Mesendoderm (in vitro differentiated cells): ENCODE measurements around the gene PRDM13.

ENCODE experiments used
- DNase-seq: peaks from one replicate; pipeline ENCODE4 v3.0.0; 2013
- H2AK5ac ChIP-seq: 2 replicates; pipeline ENCODE4 v1.6.1; 2013; ENCODE audit warnings: low read length, inconsistent platforms
- H2BK120ac ChIP-seq: 2 replicates; pipeline ENCODE4 v1.6.1; 2013; ENCODE audit warnings: low read depth, mild to moderate bottlenecking, low read length, moderate library complexity, mixed read lengths
- H2BK15ac ChIP-seq: replicated peaks from 2 replicates; pipeline ENCODE4 v1.6.1; 2013; ENCODE audit warnings: low read depth, mild to moderate bottlenecking, moderate library complexity
- H2BK5ac ChIP-seq: 2 replicates; pipeline ENCODE4 v1.6.1; 2013; ENCODE audit warnings: low read length, inconsistent platforms
- H3K18ac ChIP-seq: 2 replicates; pipeline ENCODE4 v1.6.1; 2013; ENCODE audit warnings: mild to moderate bottlenecking, low read length, mixed read lengths
- H3K23ac ChIP-seq: one replicate; pipeline ENCODE4 v1.6.1; 2013; ENCODE audit warnings: low read length
- H3K27ac ChIP-seq: 2 replicates; pipeline ENCODE4 v1.5.1; 2013; ENCODE audit warnings: low read depth, mild to moderate bottlenecking, inconsistent platforms, low read length, moderate library complexity
- H3K27me3 ChIP-seq: 2 replicates; pipeline ENCODE4 v1.6.1; 2013; ENCODE audit warnings: low read length, control low read depth, mild to moderate bottlenecking, inconsistent platforms; ENCODE audit not compliant: insufficient read depth, poor library complexity
- H3K36me3 ChIP-seq: 2 replicates; pipeline ENCODE4 v1.6.1; 2013; ENCODE audit warnings: low read length, inconsistent platforms; ENCODE audit not compliant: control insufficient read depth, insufficient read depth
- H3K4ac ChIP-seq: one replicate; pipeline ENCODE4 v1.6.1; 2013; ENCODE audit warnings: low read depth, mild to moderate bottlenecking, low read length, moderate library complexity
- H3K4me1 ChIP-seq: 2 replicates; pipeline ENCODE4 v1.6.1; 2013; ENCODE audit warnings: low read depth, low read length, inconsistent platforms; ENCODE audit not compliant: control insufficient read depth
- H3K4me2 ChIP-seq: 2 replicates; pipeline ENCODE4 v1.6.1; 2013; ENCODE audit warnings: low read length
- H3K4me3 ChIP-seq: 2 replicates; pipeline ENCODE4 v1.5.1; 2013; ENCODE audit warnings: mild to moderate bottlenecking, low read length
- H3K56ac ChIP-seq: one replicate; pipeline ENCODE4 v1.6.1; 2013; ENCODE audit warnings: low read length
- H3K79me1 ChIP-seq: 2 replicates; pipeline ENCODE4 v1.6.1; 2013; ENCODE audit warnings: low read length, inconsistent platforms
- H3K79me2 ChIP-seq: 2 replicates; pipeline ENCODE4 v1.6.1; 2013; ENCODE audit warnings: mild to moderate bottlenecking, low read length; ENCODE audit not compliant: control insufficient read depth, insufficient read depth
- H3K9ac ChIP-seq: 2 replicates; pipeline ENCODE4 v1.6.1; 2013; ENCODE audit warnings: low read length, inconsistent platforms
- H4K5ac ChIP-seq: one replicate; pipeline ENCODE4 v1.6.1; 2013; ENCODE audit warnings: low read length
- H4K8ac ChIP-seq: one replicate; pipeline ENCODE4 v1.6.1; 2013; ENCODE audit warnings: low read depth, mild to moderate bottlenecking, control low read depth, low read length, moderate library complexity
- WGBS: extraction: QIAGEN DNeasy Blood & Tissue Kit; methylation state at CpG from one replicate; pipeline ENCODE4 v1.1.7; 2013; ENCODE audit warnings: low lambda C conversion rate, missing lambda C conversion rate; ENCODE audit not compliant: insufficient coverage; ENCODE audit errors: extremely low coverage; 5-methylcytosine and 5-hydroxymethylcytosine counted together

PRDM13 gene

GRCh38 chr6:99573980-99574617 is 32.5 kb upstream of the PRDM13 start:
- H3K9ac ChIP-seq: no peak overlapping the region
- H2BK5ac ChIP-seq: no peak overlapping the region
- no peak overlapping the region for H3K4me2 ChIP-seq
- WGBS: no CpG with 5 or more reads among the region's 2 CpGs
- H3K4me1 ChIP-seq: no peaks in the 10 kb centered on the region
- no peak overlapping the region for H4K5ac ChIP-seq
- no peaks in the 10 kb centered on the region for H3K79me2 ChIP-seq
- H2BK120ac ChIP-seq: no peak overlapping the region
- H3K27me3 ChIP-seq: no peaks in the 10 kb centered on the region
- H2BK15ac ChIP-seq: no peak overlapping the region
- no peak for DNase-seq
- no peak overlapping the region for H3K4ac ChIP-seq
- no peak overlapping the region for H3K18ac ChIP-seq
- H4K8ac ChIP-seq: no peak overlapping the region
- no peaks in the 10 kb centered on the region for H3K79me1 ChIP-seq
- no peaks in the 10 kb centered on the region for H3K36me3 ChIP-seq
- no peak overlapping the region for H3K27ac ChIP-seq
- H3K4me3 ChIP-seq: no peak overlapping the region
- no peak overlapping the region for H3K56ac ChIP-seq
- H3K23ac ChIP-seq: no peak overlapping the region
- H2AK5ac ChIP-seq: no peak overlapping the region

- Histone ChIP-seq H3K4ac (no peak overlapping the region), H4K8ac (no peak overlapping the region), H3K4me2 (no peak overlapping the region), H3K79me2 (no peaks in the 10 kb centered on the region), H3K36me3 (no peaks in the 10 kb centered on the region), H3K4me3 (no peak overlapping the region), H3K23ac (no peak overlapping the region), H3K18ac (no peak overlapping the region), H3K9ac (no peak overlapping the region), H3K79me1 (no peaks in the 10 kb centered on the region), H4K5ac (no peak overlapping the region), H2AK5ac (no peak overlapping the region), H3K27me3 (no peaks in the 10 kb centered on the region), H2BK120ac (no peak overlapping the region), H3K4me1 (no peaks in the 10 kb centered on the region), H3K27ac (no peak overlapping the region), H2BK5ac (no peak overlapping the region), H2BK15ac (no peak overlapping the region), H3K56ac (no peak overlapping the region)
- DNase-seq: no peak
- no CpG with 5 or more reads among the region's 2 CpGs for WGBS
Observed at GRCh38 chr6:99575544-99576227, 30.9 kb upstream of the PRDM13 start.

GRCh38 chr6:99579781-99580180 is 26.9 kb upstream of the PRDM13 start:
- Histone ChIP-seq H3K79me2 (no peaks in the 10 kb centered on the region), H3K18ac (no peak overlapping the region), H3K4me2 (no peak overlapping the region), H3K56ac (no peak overlapping the region), H2AK5ac (no peak overlapping the region), H2BK5ac (no peak overlapping the region), H3K27ac (no peak overlapping the region), H2BK120ac (no peak overlapping the region), H3K23ac (no peak overlapping the region), H3K9ac (no peak overlapping the region), H4K8ac (no peak overlapping the region), H3K79me1 (no peaks in the 10 kb centered on the region), H3K4ac (no peak overlapping the region), H2BK15ac (no peak overlapping the region), H4K5ac (no peak overlapping the region), H3K4me3 (no peak overlapping the region), H3K27me3 (no peaks in the 10 kb centered on the region), H3K4me1 (no peaks in the 10 kb centered on the region), H3K36me3 (no peaks in the 10 kb centered on the region)
- no CpG with 5 or more reads among the region's 4 CpGs for WGBS
- DNase-seq: no peak

- Histone ChIP-seq H4K5ac (no peak overlapping the region), H2BK15ac (no peak overlapping the region), H3K23ac (no peak overlapping the region), H2BK120ac (no peak overlapping the region), H3K27ac (no peak overlapping the region), H2BK5ac (no peak overlapping the region), H3K36me3 (no peaks in the 10 kb centered on the region), H4K8ac (no peak overlapping the region), H3K4ac (no peak overlapping the region), H2AK5ac (no peak overlapping the region), H3K4me2 (no peak overlapping the region), H3K18ac (no peak overlapping the region), H3K9ac (no peak overlapping the region), H3K27me3 (peaks cover 52% of the 10 kb centered on the region), H3K79me2 (no peaks in the 10 kb centered on the region), H3K79me1 (no peaks in the 10 kb centered on the region), H3K56ac (no peak overlapping the region), H3K4me1 (no peaks in the 10 kb centered on the region), H3K4me3 (no peak overlapping the region)
- no peak for DNase-seq
- no CpG with 5 or more reads among the region's 4 CpGs for WGBS
Observed at GRCh38 chr6:99587792-99588191, 18.8 kb upstream of the PRDM13 start.

GRCh38 chr6:99588618-99589289 is 17.9 kb upstream of the PRDM13 start:
- Histone ChIP-seq H3K79me1 (no peaks in the 10 kb centered on the region), H3K18ac (no peak overlapping the region), H3K4me1 (no peaks in the 10 kb centered on the region), H3K4me3 (no peak overlapping the region), H3K4me2 (peak overlapping the region; percentile 30), H3K23ac (no peak overlapping the region), H3K36me3 (no peaks in the 10 kb centered on the region), H3K4ac (no peak overlapping the region), H3K79me2 (no peaks in the 10 kb centered on the region), H3K56ac (no peak overlapping the region), H3K27ac (no peak overlapping the region), H2BK5ac (no peak overlapping the region), H2AK5ac (no peak overlapping the region), H3K9ac (peak overlapping the region; percentile 5), H2BK120ac (no peak overlapping the region), H3K27me3 (peaks cover 53% of the 10 kb centered on the region), H2BK15ac (no peak overlapping the region), H4K5ac (no peak overlapping the region), H4K8ac (no peak overlapping the region)
- WGBS: no CpG with 5 or more reads among the region's 52 CpGs
- DNase-seq: peak; percentile 91
